Measurements from ENCODE around the gene ANKRA2.
"Not testable (repeated sequence)": the region's sequence is repeated elsewhere in the genome, so short reads cannot be mapped to it uniquely, and the experiment has no call there.

Gene ANKRA2

DNA sequence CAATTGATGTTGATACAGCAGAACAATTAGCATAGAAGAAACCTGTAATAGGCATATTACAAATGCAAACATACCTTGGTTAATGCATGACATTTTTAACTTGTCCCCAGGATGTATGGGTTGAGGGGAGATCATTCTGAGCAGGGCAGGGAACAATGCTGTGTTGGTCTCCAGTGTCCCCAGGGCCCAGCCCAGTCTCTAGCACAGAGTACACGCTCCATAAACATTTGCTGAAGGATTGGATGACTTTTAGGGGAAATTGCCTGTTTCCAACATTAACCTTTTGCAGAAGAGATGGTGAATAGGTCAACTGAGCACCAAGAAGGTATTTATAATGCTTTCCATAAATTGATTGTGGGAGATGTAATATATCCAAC lies 20.0 kb downstream of the ANKRA2 start:
- DNase-seq, result no peak

- DNase-seq, result peak; percentile 81
Measured at GRCh38 chr5:73544429-73545402, 20.7 kb downstream of the ANKRA2 start.

GRCh38 chr5:73542020-73542419 lies 23.4 kb downstream of the ANKRA2 start:
- no peak for DNase-seq

DNA sequence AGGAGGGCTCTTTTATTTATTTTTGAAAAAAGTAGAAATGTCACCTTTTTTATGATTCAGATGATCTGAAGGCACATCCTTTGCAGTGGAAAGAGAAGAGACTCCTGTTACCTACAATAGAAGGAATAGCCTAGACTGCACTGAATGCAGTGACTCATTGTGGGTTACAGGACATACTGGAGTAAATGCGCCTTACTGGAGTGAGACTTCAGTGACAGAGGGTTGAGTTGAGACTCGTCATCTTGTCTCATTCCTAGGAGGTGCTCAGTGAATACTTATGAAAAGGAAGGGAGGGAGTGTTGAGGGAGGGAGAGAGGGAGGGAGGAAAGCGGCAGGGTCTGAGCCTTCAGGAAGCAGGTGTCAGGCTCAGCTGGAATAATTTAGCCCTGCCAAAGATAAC lies 25.2 kb downstream of the ANKRA2 start:
- no peak for DNase-seq

- DNase-seq, result no peak
Measured at GRCh38 chr5:73539730-73540129, 25.7 kb downstream of the ANKRA2 start.

DNA sequence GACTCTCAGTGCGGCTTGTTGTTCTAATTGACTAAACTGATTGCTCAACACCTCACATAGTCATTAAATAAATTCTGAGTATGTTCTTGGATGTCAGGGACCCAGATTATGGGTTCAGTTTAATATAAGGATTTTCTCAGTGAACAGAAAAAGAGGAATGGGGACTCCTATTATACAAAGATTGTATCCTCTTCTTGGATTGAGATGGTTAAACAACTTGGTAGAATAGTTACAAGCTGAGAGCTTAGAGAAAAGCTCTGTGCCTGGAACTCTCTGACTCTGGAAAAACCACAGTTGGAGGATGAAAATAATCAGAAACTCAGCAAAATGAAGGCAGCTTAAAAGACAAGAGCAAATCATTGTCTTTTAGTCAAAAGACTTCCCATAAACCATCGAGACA lies 30.5 kb downstream of the ANKRA2 start:
- no peak for DNase-seq

DNA sequence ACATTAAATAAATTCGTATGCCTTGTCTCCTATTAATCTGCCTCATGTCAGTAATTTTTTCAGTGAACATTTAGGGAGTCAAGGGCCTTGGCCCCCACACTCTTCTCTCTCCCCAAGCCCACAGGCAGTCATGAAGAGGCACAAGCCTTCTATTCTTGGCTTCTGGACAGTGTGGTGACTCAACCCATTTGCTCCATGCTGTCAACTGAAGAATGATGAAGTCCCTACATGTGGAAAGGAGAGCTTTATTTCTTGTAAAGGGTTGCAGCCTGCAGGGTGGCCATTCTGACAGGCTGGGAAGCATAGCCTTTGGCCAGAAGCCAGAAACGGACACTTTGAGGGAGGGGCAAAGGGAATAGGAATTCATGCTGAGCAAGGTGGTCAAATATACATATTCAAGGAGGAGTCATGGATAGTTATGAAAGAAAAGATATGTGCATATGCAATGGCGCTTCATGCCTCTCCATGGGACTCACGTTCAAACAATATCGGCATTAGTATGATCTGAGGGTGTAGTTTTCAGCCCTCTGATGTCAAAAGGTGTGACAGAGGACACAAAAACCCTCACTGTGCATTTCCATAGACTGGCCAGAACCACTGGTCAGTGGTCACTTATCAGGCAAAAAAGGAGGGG lies 31.3 kb downstream of the ANKRA2 start:
- DNase-seq, result no peak

GRCh38 chr5:73532195-73532594 lies 33.2 kb downstream of the ANKRA2 start:
- no peak for DNase-seq

DNA sequence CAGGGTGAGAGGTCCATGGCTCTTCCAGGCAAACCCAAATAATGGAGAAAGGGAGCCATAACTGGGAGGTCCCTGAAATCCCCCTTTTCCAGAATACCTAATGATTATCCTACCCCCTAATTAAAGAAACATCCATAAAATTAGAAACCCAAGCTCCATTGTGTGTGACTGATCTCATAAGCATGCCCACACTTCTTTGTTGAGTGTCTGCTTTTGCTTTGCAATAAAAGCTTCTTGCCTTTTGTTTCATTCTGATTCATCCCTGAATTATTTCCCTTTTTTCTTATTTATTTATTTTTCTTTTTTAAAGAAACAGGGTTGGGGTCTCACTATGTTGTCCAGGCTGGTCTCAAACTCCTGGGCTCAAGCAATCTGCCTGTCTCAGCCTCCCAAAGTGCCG lies 34.1 kb downstream of the ANKRA2 start:
- no peak for DNase-seq

GRCh38 chr5:73529081-73529480 lies 36.4 kb downstream of the ANKRA2 start:
- DNase-seq, result no peak

- DNase-seq, result no peak
Measured at GRCh38 chr5:73528248-73528647, 37.2 kb downstream of the ANKRA2 start.

DNA sequence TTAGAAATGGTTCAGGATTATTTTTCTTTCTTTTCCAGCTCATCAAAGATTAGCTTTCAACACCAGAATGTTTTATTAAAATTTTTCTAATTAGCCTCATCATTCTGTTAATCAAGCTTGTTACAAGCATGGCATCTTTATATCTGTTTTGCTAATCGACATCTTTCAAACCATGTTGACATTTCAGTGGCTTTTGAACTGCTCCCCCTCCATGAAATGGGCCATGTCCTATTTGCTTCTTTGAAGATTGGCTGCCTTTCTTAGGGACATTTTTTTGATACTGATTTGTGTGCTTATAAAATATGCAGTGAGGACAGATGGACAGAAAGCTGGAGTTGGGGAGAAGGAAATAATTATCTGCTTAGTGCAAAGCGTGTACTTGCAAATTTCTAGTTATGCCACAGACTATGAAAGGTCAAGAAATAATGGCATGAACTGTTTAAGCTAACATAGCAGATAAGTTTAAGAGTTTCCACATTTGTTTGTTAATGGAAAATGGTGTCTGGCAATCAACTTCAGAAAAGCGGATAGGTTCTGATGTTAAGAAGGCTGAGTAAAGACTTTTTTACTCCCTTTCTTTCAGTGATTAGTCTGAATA lies 39.7 kb downstream of the ANKRA2 start:
- DNase-seq, result no peak

GRCh38 chr5:73523861-73524260 lies 41.6 kb downstream of the ANKRA2 start:
- DNase-seq, result no peak

GRCh38 chr5:73522989-73523388 lies 42.5 kb downstream of the ANKRA2 start:
- no peak for DNase-seq

GRCh38 chr5:73519531-73520283 lies 45.7 kb downstream of the ANKRA2 start:
- peak; percentile 40 for DNase-seq

DNA sequence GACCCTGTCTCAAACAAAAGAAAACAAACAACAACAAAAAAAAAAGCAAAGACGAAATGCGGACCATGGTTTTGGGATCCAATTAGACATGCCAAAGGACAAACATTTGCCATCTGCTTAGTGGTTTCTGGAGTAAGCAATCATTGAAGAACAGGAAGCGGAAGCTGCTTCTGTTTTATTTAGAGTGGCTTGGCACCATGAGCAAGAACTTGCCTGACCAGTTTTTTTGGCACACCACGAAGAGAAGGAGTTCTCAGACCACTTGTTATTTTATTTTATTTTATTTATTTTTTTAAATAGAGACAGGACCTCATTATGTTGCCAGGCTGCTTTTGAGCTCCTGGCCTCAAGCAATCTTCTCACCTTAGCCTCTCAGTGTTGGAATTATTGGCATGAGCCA lies 50.2 kb downstream of the ANKRA2 start:
- peak; percentile 58 for DNase-seq

- no peak for DNase-seq
Measured at GRCh38 chr5:73514418-73514817, 51.0 kb downstream of the ANKRA2 start.

GRCh38 chr5:73513996-73514395 lies 51.4 kb downstream of the ANKRA2 start:
- no peak for DNase-seq

DNA sequence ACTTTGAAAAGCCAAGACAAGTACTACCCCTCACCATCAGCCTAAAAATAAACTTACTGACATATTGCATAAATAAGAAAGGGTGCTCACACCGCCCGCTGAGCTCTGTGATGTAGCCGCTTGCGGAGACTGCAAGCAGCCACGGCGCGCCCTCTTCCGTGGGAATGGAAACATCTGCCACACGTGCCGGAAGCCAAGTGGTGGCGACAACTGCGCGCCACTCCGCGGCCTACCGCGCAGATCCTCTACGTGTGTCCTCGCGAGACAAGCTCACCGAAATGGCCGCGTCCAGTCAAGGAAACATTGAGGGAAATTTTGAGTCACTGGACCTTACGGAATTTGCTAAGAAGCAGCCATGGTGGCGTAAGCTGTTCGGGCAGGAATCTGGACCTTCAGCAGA lies 56.9 kb downstream of the ANKRA2 start:
- not testable (repeated sequence) for DNase-seq

DNA sequence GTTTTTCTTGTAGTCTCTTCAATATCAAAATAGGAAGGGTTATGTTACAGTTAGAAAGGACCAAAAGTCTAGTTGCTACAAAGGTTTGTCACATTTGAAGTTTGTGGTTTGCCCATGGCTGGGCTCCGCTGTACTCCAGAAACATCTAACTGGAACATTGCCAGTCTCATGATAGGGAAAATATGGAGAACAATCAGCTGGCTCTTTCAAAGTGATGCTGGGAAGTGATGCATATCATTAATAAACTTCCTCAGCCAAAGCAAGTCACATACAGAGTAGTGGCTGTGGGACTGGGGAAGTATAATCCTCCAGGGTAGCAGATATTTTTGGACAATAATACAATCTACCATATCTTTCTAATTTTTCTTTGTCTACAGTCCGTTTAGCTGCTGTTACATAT lies 58.4 kb downstream of the ANKRA2 start:
- no peak for DNase-seq

GRCh38 chr5:73506459-73506955 lies 58.9 kb downstream of the ANKRA2 start:
- DNase-seq, result no peak

All from NCI-H510A (cell line).